GM21360 (cell line): ENCODE measurements around the gene HOXC13.

Source experiments
- ATAC-seq: cut with Tn5 transposase; IDR thresholded peaks from one replicate; pipeline ENCODE4 v1.9.1; 2021; ENCODE audit warnings: mild to moderate bottlenecking, moderate library complexity; ENCODE audit not compliant: unreplicated experiment

HOXC13 gene

DNA sequence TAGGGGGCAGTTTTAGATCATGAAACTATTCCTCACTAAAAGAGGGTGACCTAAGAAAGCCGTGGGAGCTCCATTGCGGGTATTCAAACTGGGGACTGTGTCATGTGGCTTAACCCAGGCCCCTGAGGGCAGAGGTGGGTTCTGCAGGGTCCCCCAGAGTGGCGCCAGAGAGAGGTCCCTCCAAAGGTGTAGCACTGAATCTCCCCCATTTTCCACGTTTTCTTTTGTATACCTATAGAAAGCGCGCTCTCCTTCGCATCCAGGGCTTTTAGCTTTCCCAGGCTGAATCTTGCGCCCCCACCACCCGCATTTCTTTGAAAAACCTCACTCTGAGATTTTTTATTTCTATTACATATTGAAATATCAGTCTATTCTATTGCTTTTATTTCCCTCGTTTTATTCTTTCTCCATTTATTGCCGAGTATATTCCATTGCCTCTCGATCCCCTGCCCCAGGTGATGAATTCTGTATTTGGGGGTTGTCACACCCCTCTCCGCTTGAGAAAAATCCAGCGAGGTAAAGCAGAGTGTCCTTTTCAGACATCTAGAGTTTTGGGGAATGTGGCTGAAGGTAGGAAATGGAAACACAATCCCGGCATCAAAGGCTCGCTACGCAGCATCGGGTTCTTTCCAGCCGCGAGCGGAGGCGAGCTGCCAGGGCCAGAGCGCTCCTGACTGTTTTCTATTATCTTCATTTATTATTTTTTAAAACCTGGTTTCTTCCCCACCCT lies 870 bp upstream of the HOXC13 start:
- ATAC-seq: no peak

GRCh38 chr12:53939141-53940108 lies 794 bp downstream of the HOXC13 start:
- ATAC-seq: no peak

- no peak for ATAC-seq
Measured at GRCh38 chr12:53940443-53941014, 1.9 kb downstream of the HOXC13 start.

DNA sequence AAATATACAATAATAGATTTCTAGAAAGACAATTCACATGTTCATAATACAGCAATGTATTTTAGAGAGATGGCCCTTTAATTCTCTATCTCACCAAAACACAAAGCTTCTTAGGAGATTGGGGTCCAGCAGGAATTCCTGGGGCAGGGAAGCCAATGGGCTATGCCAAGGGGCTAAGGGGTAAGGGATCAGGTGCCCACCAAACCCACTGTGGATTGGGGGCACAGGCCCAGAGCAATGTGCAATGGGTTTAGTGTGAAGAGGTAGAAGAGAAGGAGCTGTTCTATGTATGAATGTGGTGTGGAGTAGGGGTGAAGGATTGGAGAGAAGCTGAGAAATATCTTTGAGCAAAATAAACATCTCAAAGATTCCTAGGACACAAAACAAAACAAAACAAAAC lies 2.6 kb downstream of the HOXC13 start:
- ATAC-seq: no peak

GRCh38 chr12:53941750-53942149 lies 3.1 kb downstream of the HOXC13 start:
- no peak for ATAC-seq

- no peak for ATAC-seq
Measured at GRCh38 chr12:53942467-53942997, 3.9 kb downstream of the HOXC13 start.

GRCh38 chr12:53944209-53944608 lies 5.6 kb downstream of the HOXC13 start:
- ATAC-seq: no peak

DNA sequence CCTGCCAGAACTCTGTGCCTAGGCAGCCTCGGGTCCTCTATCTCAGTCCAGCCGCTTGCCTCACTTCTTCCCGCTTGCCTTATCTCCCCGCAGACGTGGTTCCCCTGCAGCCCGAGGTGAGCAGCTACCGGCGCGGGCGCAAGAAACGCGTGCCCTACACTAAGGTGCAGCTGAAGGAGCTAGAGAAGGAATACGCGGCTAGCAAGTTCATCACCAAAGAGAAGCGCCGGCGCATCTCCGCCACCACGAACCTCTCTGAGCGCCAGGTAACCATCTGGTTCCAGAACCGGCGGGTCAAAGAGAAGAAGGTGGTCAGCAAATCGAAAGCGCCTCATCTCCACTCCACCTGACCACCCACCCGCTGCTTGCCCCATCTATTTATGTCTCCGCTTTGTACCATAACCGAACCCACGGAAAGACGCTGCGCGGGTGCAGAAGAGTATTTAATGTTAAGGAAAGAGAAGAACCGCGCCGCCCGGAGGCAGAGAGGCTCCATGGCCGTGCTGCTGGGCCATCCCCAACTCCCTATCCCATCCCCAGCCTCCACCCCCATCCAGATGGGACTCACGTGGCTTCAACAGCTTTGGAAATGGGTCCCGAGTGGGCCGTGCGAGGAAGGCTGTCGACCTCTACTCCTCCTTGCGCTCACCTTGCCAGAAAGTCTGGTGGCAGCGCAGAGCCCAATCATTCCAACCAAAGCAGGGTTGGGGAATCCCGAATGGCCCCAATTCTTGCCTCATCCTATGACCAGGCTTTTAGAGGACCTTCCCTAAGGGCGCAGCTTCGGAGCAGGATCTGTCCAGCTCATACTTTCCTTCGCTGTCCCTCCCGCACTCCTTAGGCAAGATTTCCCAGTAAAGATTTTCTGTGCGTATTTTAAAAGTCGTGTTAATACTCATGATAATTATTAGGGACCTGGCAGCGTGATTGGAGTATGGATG lies 6.5 kb downstream of the HOXC13 start:
- no peak for ATAC-seq

GRCh38 chr12:53947743-53948142 lies 9.1 kb downstream of the HOXC13 start:
- no peak for ATAC-seq

DNA sequence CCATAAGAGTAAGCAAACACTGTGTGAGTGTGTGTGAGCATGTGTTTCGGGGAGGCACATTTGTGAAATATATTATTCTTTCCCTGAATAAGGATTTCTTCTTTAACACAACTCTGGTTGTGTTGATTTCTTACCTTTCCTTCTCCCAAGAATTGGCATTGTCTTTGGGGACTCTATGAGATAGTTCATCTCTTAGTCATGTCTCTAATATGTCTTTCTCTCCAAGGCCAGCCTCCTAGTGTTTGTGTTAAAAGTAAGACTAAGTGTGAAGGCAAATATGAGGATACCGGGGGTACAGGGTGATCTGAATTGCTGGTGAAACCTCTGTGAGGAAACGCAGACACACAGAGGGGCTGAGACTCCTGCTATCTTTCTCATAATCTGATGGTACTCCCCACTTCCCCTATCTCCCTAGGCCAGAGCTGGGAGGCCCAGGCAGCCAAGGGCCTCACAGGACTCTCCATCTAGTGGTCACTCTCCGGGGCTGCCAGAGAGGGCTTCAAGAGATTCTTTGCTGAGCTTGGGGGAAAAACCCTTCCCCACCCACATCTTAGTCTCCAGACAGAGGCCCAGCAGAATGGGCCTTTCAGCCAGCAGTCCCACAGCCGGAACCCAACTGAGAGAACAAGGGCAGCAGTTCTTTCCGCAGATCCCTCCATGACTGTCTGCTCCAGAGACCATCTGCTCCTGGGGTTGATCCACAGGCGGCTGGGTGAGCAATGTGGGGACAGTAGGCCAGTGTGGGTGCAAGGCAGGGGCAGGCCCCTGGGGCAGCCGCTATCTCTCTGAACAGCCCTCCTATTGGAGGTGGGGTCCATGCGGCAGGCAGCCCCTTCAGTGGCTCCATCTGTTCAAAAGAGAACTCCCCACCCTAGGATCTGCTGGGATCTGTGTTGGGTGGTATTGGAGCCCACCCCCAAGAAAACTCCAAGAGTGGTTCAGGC lies 10.3 kb downstream of the HOXC13 start:
- no peak for ATAC-seq

DNA sequence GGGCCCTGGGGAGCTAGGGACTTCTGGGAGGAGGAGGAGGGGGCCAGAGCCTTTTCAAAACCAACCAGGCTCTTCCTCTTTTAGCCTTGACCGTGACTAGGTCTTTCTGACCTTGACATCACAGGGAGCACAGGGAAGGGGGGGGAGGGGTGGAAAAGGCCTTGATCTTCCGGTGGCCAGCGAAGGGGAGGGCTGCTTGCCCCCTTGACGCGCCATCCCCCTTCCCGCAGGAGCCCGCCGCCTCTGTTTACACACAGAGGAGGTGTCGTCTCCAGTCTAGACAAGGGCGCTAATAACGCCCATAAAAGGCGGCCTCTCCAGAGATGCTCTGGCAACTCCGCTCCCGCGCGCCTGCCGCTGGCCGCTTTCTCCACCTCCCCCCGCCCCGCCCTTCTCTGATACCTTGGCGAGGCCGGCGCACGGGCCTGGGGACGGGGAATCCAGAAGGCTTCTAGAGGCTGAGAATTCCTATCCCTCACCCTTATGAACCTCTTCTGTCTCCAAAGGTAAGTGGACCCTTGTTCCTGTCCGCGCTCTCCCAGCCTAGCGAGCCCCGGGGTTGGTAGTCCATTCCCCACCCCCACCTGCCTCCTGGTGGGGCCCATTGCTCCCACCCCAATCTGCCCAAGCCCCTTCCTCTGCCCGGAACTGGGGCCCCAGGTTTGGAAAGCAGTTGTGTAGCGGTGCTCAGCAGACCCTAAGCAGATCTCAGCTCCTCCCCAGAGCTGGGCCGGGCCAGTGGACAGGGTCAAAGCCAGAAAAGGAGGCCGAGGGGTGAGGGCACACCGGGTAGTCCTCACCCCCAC lies 11.2 kb downstream of the HOXC13 start:
- ATAC-seq: no peak

- ATAC-seq: no peak
Measured at GRCh38 chr12:53950437-53950773, 11.8 kb downstream of the HOXC13 start.

DNA sequence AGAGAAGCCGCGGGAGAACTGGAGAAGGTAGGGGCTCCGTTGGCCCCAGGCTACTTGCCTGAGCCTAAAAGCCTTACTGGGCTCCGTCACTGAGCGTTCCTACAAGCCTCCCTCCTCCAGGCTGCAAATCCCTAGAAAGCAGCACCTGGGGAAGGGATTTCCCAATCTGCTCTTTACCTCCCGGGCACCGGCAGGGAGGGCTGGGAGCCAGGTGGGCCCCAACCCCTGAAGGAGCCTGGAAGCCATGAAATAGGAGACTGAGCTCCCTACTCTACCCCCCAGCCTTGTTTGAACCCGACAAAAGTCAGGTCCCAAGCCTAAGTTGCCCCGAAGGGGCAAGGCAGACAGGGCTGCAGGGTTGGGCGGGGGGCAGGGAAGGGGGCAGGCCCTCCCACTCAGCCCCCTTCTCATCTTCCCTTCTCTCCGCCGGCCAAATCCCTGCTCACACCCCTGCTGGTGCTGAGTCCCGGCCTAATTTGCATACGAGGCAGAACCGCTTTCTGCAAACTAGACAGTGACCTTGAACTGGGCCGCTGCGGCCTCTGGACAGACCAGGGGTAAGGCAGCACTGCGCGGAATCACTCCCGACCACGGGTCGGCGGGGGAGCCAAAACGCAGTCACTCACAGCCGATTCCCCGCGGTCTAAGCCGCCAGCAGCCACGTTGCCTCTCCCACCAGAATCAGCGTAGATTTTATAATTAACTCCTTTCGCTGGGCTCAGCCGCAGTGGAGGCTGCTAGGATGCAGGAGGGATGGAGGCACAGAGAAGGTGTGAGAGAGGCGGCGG lies 12.4 kb downstream of the HOXC13 start:
- no peak for ATAC-seq

- ATAC-seq: no peak
Measured at GRCh38 chr12:53951577-53952334, 13.1 kb downstream of the HOXC13 start.

DNA sequence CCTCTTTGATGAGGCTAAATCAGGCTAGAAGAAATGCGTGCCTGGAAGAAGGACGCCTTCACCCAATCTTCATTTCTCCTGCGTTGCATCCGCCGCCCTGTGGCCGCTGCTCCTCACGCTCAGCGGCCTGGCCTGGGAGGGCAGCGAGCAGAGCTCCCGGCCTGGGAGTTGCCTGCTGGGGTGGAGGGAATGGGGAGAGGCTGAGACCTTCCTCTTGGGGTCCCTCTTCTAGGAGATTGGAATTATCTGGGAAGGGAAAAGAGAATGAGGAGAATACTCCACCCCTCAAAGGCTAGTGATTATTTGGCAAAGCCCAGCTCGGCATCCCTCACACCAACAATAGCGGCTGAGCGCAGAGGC lies 13.7 kb downstream of the HOXC13 start:
- ATAC-seq: no peak

- ATAC-seq: no peak
Measured at GRCh38 chr12:53952871-53953734, 14.5 kb downstream of the HOXC13 start.
